ENCODE data around the gene TTC34. TPM values are rescaled to one million over a fixed set of nuclear protein-coding genes. Genes with fewer than 3 reads are reported as not detected.

The TTC34 gene
- polyA plus RNA-seq, 3 donors = 0.03 to 1.00 TPM; not detected in 1

- Mint-ChIP-seq H3K4me1 (no peaks in the 10 kb centered on the region), H3K9me3 (peaks cover 4 to 18% (median 9%) of the 10 kb centered on the region in 7 donors), H3K27ac (no peak overlapping the region), H3K36me3 (no peaks in the 10 kb centered on the region), H3K4me3 (no peak overlapping the region), H3K27me3 (ENCODE audit: low read depth in 3 of 3) (peaks cover 4 to 9% (median 7%) of the 10 kb centered on the region in 3 donors)
- Histone ChIP-seq H3K9ac (ENCODE audit: insufficient read depth, low read length, poor library complexity, severe bottlenecking) (no peak overlapping the region), H3K4me3 (replicated peaks in 1 of 3; ENCODE audit: low read depth in 2 of 3, low read length in 3 of 3) (no peak overlapping the region), H4K20me1 (ENCODE audit: insufficient read depth, low read length) (no peaks in the 10 kb centered on the region), H3K4me1 (ENCODE audit: control insufficient read depth in 1 of 2, insufficient read depth in 2 of 2, low read length in 2 of 2) (no peaks in the 10 kb centered on the region), H3K79me2 (ENCODE audit: insufficient read depth, low read length) (no peaks in the 10 kb centered on the region), H3K9me3 (replicated peaks in 1 of 2; ENCODE audit: control insufficient read depth in 1 of 2, insufficient read depth in 1 of 2, low read length in 2 of 2) (peaks cover 3 to 15% of the 10 kb centered on the region in 2 donors), H3K36me3 (replicated peaks in 1 of 2; ENCODE audit: control insufficient read depth in 1 of 2, insufficient read depth in 2 of 2, low read length in 2 of 2) (no peaks in the 10 kb centered on the region), H2AFZ (ENCODE audit: insufficient read depth, low read depth, low read length, poor library complexity, severe bottlenecking) (no peak overlapping the region), H3K4me2 (replicated peaks; ENCODE audit: extremely low read depth, low read length, poor library complexity, severe bottlenecking) (no peak overlapping the region), H3K27ac (ENCODE audit: low read depth in 1 of 2, low read length in 2 of 2) (no peak overlapping the region), H3K27me3 (ENCODE audit: control insufficient read depth in 2 of 2, insufficient read depth in 2 of 2, low read length in 2 of 2) (no peaks in the 10 kb centered on the region)
- TF ChIP-seq CTCF (IDR thresholded peaks at IDR 0.05) = no peak
- intact Hi-C loops (cut with micrococcal nuclease) = no loop called here
- DNase-seq = no peak
- WGBS (ENCODE audit: insufficient coverage) = 98% methylated on average over 7 of the region's 12 CpGs
These were observed 21.2 kb upstream of the TTC34 start for GRCh38 chr1:2822621-2823145.

DNA sequence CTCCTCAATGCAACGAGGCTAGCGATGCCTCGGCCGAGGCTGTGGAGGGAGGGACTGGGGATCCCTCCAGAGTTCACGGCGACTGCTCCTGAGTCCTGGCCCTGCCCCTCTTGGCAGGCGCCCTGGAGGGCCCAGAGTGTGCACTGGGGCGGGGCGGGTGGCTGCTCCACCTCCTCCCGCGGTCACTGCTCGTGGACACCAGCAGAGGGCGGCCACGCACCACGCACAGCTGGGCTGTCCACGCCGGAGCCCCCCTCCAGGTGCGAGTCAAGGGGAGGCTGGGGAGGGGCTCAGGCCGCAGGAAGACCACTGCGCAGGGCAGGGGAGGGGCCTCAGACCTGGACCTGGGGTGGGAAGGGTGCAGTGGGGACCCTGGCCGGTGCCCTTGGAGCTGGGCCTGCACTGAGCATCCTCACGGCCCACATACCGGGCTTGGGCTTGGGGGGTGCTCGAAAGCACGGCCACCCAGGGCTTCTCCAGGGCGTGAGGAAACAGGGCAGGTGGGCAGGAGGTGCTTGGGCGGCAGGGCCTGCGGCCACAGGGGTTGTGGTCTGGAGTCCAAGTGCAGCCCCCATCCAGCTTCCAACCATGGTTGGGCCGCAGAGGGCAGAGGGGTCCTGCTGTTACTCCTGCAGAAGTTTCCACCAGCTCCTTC is 20.6 kb upstream of the TTC34 start:
- 14% methylated on average over 24 of the region's 29 CpGs for WGBS (ENCODE audit: insufficient coverage)

More for the DNA sequence above, 20.6 kb upstream of the TTC34 start:
- Mint-ChIP-seq H3K4me1 (no peaks in the 10 kb centered on the region), H3K27ac (no peak overlapping the region), H3K4me3 (no peak overlapping the region), H3K36me3 (no peaks in the 10 kb centered on the region), H3K27me3 (ENCODE audit: low read depth in 3 of 3) (peaks cover 4 to 9% (median 7%) of the 10 kb centered on the region in 3 donors), H3K9me3 (peaks cover 0 to 12% (median 3%) of the 10 kb centered on the region in 7 donors)
- H3K4me2 ChIP-seq (replicated peaks; ENCODE audit: extremely low read depth, low read length, poor library complexity, severe bottlenecking) = no peak overlapping the region
- no peaks in the 10 kb centered on the region for H3K4me1 ChIP-seq (ENCODE audit: control insufficient read depth in 1 of 2, insufficient read depth in 2 of 2, low read length in 2 of 2)
- H3K9me3 ChIP-seq (replicated peaks in 1 of 2; ENCODE audit: control insufficient read depth in 1 of 2, insufficient read depth in 1 of 2, low read length in 2 of 2) = peaks cover 3 to 9% of the 10 kb centered on the region in 2 donors
- DNase-seq = no peak
- H3K27ac ChIP-seq (ENCODE audit: low read depth in 1 of 2, low read length in 2 of 2) = no peak overlapping the region
- H3K27me3 ChIP-seq (ENCODE audit: control insufficient read depth in 2 of 2, insufficient read depth in 2 of 2, low read length in 2 of 2) = no peaks in the 10 kb centered on the region
- peak; percentile 31 for TF ChIP-seq CTCF (IDR thresholded peaks at IDR 0.05)
- intact Hi-C loops (cut with micrococcal nuclease) = no loop called here
- H2AFZ ChIP-seq (ENCODE audit: insufficient read depth, low read depth, low read length, poor library complexity, severe bottlenecking) = no peak overlapping the region
- no peaks in the 10 kb centered on the region for H4K20me1 ChIP-seq (ENCODE audit: insufficient read depth, low read length)
- no peaks in the 10 kb centered on the region for H3K36me3 ChIP-seq (replicated peaks in 1 of 2; ENCODE audit: control insufficient read depth in 1 of 2, insufficient read depth in 2 of 2, low read length in 2 of 2)
- H3K4me3 ChIP-seq (replicated peaks in 1 of 3; ENCODE audit: low read depth in 2 of 3, low read length in 3 of 3) = no peak overlapping the region
- no peaks in the 10 kb centered on the region for H3K79me2 ChIP-seq (ENCODE audit: insufficient read depth, low read length)
- no peak overlapping the region for H3K9ac ChIP-seq (ENCODE audit: insufficient read depth, low read length, poor library complexity, severe bottlenecking)
